Endothelial cell of umbilical vein (primary cell): ENCODE data around the gene NKX3-2. TPM values are rescaled to one million over a fixed set of nuclear protein-coding genes. Genes with fewer than 3 reads are reported as not detected.

Experiments used
- BruUV-seq: library from RNA; stranded (reverse); fragments of 400-500 nt; replicated peaks from 2 replicates; lab custom pipeline; 2021; lab: Mats Ljungman, UMichigan
- CTCF ChIA-PET: fragments of 300-600, 350-600 bp; sonication (Branson Sonifier 250); formaldehyde crosslinking; loops from one replicate; lab custom pipeline; 2021; ENCODE audit warnings: antibody characterized with exemption, inconsistent platforms; lab: Charles Lee
- POLR2A ChIA-PET: fragments of 300-600, 350-600 bp; sonication (Branson Sonifier 250); formaldehyde crosslinking; loops from one replicate; lab custom pipeline; 2021; ENCODE audit warnings: antibody characterized with exemption, inconsistent platforms; lab: Charles Lee
- DNase-seq: peaks from one replicate; pipeline ENCODE4 v3.0.0-alpha.2; 2011; ENCODE audit warnings: low read depth, low spot score
- FAIRE-seq: peaks from 2 replicates; lab custom pipeline; 2011; peaks lifted over from hg19 to GRCh38; lab: Jason Lieb, UNC
- H2AFZ ChIP-seq: 2 replicates; pipeline ENCODE4 v1.6.0; 2012; ENCODE audit warnings: low read depth, low read length, control low read depth, inconsistent platforms
- H3K27ac ChIP-seq: 2 replicates; pipeline ENCODE4 v1.5.1; 2011; ENCODE audit warnings: low read depth, mild to moderate bottlenecking, control low read depth, low read length, moderate library complexity; ENCODE audit not compliant: insufficient read depth
- H3K27me3 ChIP-seq, 2 experiments: 2 replicates each; pipeline versions ENCODE4 v1.6.0 to v1.6.1; 2011; ENCODE audit warnings: low read length in 2 of 2, mixed read lengths in 1 of 2; ENCODE audit not compliant: control insufficient read depth in 2 of 2, insufficient read depth in 2 of 2
- H3K36me3 ChIP-seq, 2 experiments: 2 replicates in 1 of 2; 3 replicates in 1 of 2; pipeline ENCODE4 v1.5.1; 2011; ENCODE audit warnings: low read length in 2 of 2, mild to moderate bottlenecking in 1 of 2, moderate library complexity in 1 of 2; ENCODE audit not compliant: control insufficient read depth in 2 of 2, insufficient read depth in 2 of 2; ENCODE audit errors: extremely low read depth in 1 of 2
- H3K4me1 ChIP-seq: 3 replicates; pipeline ENCODE4 v1.5.1; 2011; ENCODE audit warnings: mild to moderate bottlenecking, low read length; ENCODE audit not compliant: control insufficient read depth, insufficient read depth; ENCODE audit errors: extremely low read depth
- H3K4me2 ChIP-seq: 2 replicates; pipeline ENCODE4 v1.6.1; 2011; ENCODE audit warnings: low read length, control low read depth, mixed read lengths; ENCODE audit not compliant: insufficient read depth
- H3K4me3 ChIP-seq, 3 experiments: fragments of 200-600 bp in 1 of 3; sonication (generic), shearing (Covaris generic) in 1 of 3; replicated peaks in 1 of 3; 2 replicates each; pipeline ENCODE4 v1.5.1; 2011 to 2016; ENCODE audit warnings: control low read depth in 3 of 3, low read length in 3 of 3, mild to moderate bottlenecking in 2 of 3, inconsistent platforms in 1 of 3, low read depth in 1 of 3, moderate library complexity in 1 of 3; ENCODE audit not compliant: insufficient read depth in 1 of 3
- H3K79me2 ChIP-seq: 2 replicates; pipeline ENCODE4 v1.6.0; 2012; ENCODE audit warnings: low read length, inconsistent platforms; ENCODE audit not compliant: control insufficient read depth, insufficient read depth
- H3K9ac ChIP-seq: replicated peaks from 2 replicates; pipeline ENCODE3; 2011; ENCODE audit warnings: low read length, control low read depth; ENCODE audit not compliant: insufficient read depth; ENCODE audit errors: extremely low read depth
- H3K9me1 ChIP-seq: replicated peaks from 3 replicates; pipeline ENCODE4 v1.6.0; 2011; ENCODE audit warnings: mild to moderate bottlenecking, low read length; ENCODE audit not compliant: control insufficient read depth, insufficient read depth; ENCODE audit errors: extremely low read depth
- H3K9me3 ChIP-seq: replicated peaks from 2 replicates; pipeline ENCODE4 v1.5.1; 2012; ENCODE audit warnings: low read length, inconsistent platforms; ENCODE audit not compliant: control insufficient read depth, insufficient read depth
- H4K20me1 ChIP-seq: replicated peaks from 2 replicates; pipeline ENCODE3; 2011; ENCODE audit warnings: mild to moderate bottlenecking, low read length; ENCODE audit not compliant: control insufficient read depth, insufficient read depth; ENCODE audit errors: extremely low read depth
- CTCF ChIP-seq, 2 donors: IDR thresholded peaks; 1 replicate in 1 of 2; 2 replicates in 1 of 2; pipeline ENCODE4 v1.5.1; 2011; ENCODE audit warnings: low read length in 2 of 2, mild to moderate bottlenecking in 2 of 2, moderate library complexity in 2 of 2, control low read depth in 1 of 2, inconsistent platforms in 1 of 2, low read depth in 1 of 2; ENCODE audit not compliant: insufficient read depth in 1 of 2; ENCODE audit errors: extremely low read depth in 1 of 2
- EZH2 ChIP-seq: IDR thresholded peaks from 2 replicates; pipeline ENCODE4 v1.6.1; 2012; ENCODE audit warnings: borderline replicate concordance, low read depth, mild to moderate bottlenecking, moderate library complexity, low read length, inconsistent platforms; ENCODE audit not compliant: severe bottlenecking
- FOS ChIP-seq: IDR thresholded peaks from 2 replicates; pipeline ENCODE4 v1.6.1; 2011; ENCODE audit warnings: mild to moderate bottlenecking, low read length, moderate library complexity, borderline replicate concordance; ENCODE audit not compliant: insufficient read depth
- MAX ChIP-seq: IDR thresholded peaks from 2 replicates; pipeline ENCODE4 v1.6.1; 2011; ENCODE audit not compliant: insufficient read depth, insufficient read length
- dilution Hi-C: fragments of 300-500 bp; cut with MboI; formaldehyde crosslinking; loops from one replicate; pipeline ENCODE4 v1.15.0; 2019; ENCODE audit warnings: low sequenced_read_pairs; ENCODE audit not compliant: extremely low pct_ligation_motif_present
- intact Hi-C: fragments of 100-400 bp; cut with micrococcal nuclease; formaldehyde crosslinking; loops from one replicate; pipeline ENCODE4 v1.10.0; 2022
- polyA plus RNA-seq, 4 experiments: library from polyadenylated mRNA; depleted of rRNA in 3 of 4; stranded (reverse) in 3 of 4; unstranded in 1 of 4; fragments of >200 nt; gene quantifications; 2 replicates each; pipeline versions ENCODE4 v1.2.1 to v1.2.3, GENCODE V29; 2011 to 2012; ENCODE audit warnings: missing spikeins in 1 of 4
- total RNA-seq: library from RNA; stranded (reverse); gene quantifications from 2 replicates; pipeline ENCODE4 v1.2.3, GENCODE V29; 2021

The NKX3-2 gene
- total and polyA plus RNA-seq, 2 donors (not counting 3 experiments of a cell fraction or from before 2014, with no cell fraction given), result not detected

- dilution Hi-C loops (no loop called here), intact Hi-C loops (no loop called here)
- TF ChIP-seq FOS (no peak), EZH2 (no peak), MAX (no peak), CTCF (IDR thresholded peaks at IDR 0.05; ENCODE audit: extremely low read depth in 1 of 2, insufficient read depth in 1 of 2, low read depth in 1 of 2, low read length in 2 of 2) (no peak)
- Histone ChIP-seq H3K9me1 (no peaks in the 10 kb centered on the region), H3K27ac (no peak overlapping the region), H3K9me3 (peaks cover 7% of the 10 kb centered on the region), H3K4me2 (no peak overlapping the region), H2AFZ (no peak overlapping the region), H3K36me3 (no peaks in the 10 kb centered on the region), H3K4me1 (no peaks in the 10 kb centered on the region), H4K20me1 (no peaks in the 10 kb centered on the region), H3K4me3 (no peak overlapping the region), H3K9ac (no peak overlapping the region), H3K27me3 (peaks cover 95 to 97% of the 10 kb centered on the region in 2 experiments), H3K79me2 (no peaks in the 10 kb centered on the region)
- no peak for DNase-seq
- no peak for FAIRE-seq
- ChIA-PET POLR2A (interaction anchor here (0.6 kb wide), 1 partner anchor 11 kb away, joined by 5 read pairs; no protein-coding TSS in a partner anchor), CTCF (interaction anchor here (0.7 to 1.8 kb wide), 5 partner anchors 11 to 673 kb away, joined by 3 to 6 read pairs (median 3); partner anchors contain the start of gene NKX3-2)
- no TSS peak for BruUV-seq
These were observed 18.6 kb downstream of the NKX3-2 start for GRCh38 chr4:13525606-13526281.
